GM23338 (cell line): ENCODE data around the gene NLE1. TPM values are rescaled to one million over a fixed set of nuclear protein-coding genes. Genes with fewer than 3 reads are reported as not detected.

Experiments
- ATAC-seq: fragments of 200-7000 bp; cut with Tn5 transposase; 3 replicates; pipeline ENCODE4 v1.9.1; 2020
- DNase-seq: peaks from one replicate; pipeline ENCODE4 v3.0.0-alpha.2; 2015; ENCODE audit warnings: low spot score
- H2AFZ ChIP-seq: fragments of 200-600 bp; sonication (generic); 2 replicates; pipeline ENCODE4 v1.8.0; 2016; ENCODE audit warnings: antibody characterized with exemption, mild to moderate bottlenecking, moderate library complexity
- H3F3A ChIP-seq: fragments of 200-600 bp; sonication (generic); replicated peaks from 2 replicates; pipeline ENCODE4 v1.8.0; 2017; ENCODE audit warnings: antibody characterized with exemption, mixed run types, low read depth
- H3K27ac ChIP-seq: fragments of 200-600 bp; sonication (generic); 2 replicates; pipeline ENCODE4 v1.6.1; 2016; ENCODE audit warnings: low read depth
- H3K27me3 ChIP-seq: fragments of 200-600 bp; sonication (generic); 2 replicates; pipeline ENCODE4 v1.8.0; 2016; ENCODE audit warnings: mild to moderate bottlenecking, mixed run types, moderate library complexity; ENCODE audit not compliant: insufficient read depth
- H3K36me3 ChIP-seq: fragments of 200-600 bp; sonication (generic); 2 replicates; pipeline ENCODE4 v1.8.0; 2016; ENCODE audit warnings: mild to moderate bottlenecking; ENCODE audit not compliant: insufficient read depth
- H3K4me1 ChIP-seq: fragments of 200-600 bp; sonication (generic); 2 replicates; pipeline ENCODE4 v1.8.0; 2016; ENCODE audit warnings: mild to moderate bottlenecking, moderate library complexity; ENCODE audit not compliant: insufficient read depth
- H3K4me2 ChIP-seq: fragments of 200-600 bp; sonication (generic); 2 replicates; pipeline ENCODE4 v1.7.1; 2017; ENCODE audit warnings: mixed run types
- H3K4me3 ChIP-seq: fragments of 200-600 bp; sonication (generic); 2 replicates; pipeline ENCODE4 v1.6.1; 2016; ENCODE audit warnings: mixed run types
- H3K79me2 ChIP-seq: fragments of 200-600 bp; sonication (generic); replicated peaks from 2 replicates; pipeline ENCODE4 v1.8.0; 2017; ENCODE audit warnings: mild to moderate bottlenecking; ENCODE audit not compliant: insufficient read depth
- H3K9me2 ChIP-seq: fragments of 200-600 bp; sonication (generic); 2 replicates; pipeline ENCODE4 v1.8.0; 2017; ENCODE audit not compliant: insufficient read depth
- H4K20me1 ChIP-seq: fragments of 200-600 bp; sonication (generic); replicated peaks from 2 replicates; pipeline ENCODE4 v1.8.0; 2017; ENCODE audit warnings: mild to moderate bottlenecking; ENCODE audit not compliant: insufficient read depth
- H3K27ac Mint-ChIP-seq: 2 replicates; pipeline ENCODE4 v1.8.0; 2020; ENCODE audit warnings: inconsistent platforms, mild to moderate bottlenecking, moderate library complexity, mixed read lengths
- H3K27me3 Mint-ChIP-seq: 3 replicates; pipeline ENCODE4 v1.8.0; 2022; ENCODE audit warnings: low read depth, mild to moderate bottlenecking, moderate library complexity, mixed read lengths, inconsistent platforms; ENCODE audit not compliant: insufficient read depth, poor library complexity
- H3K36me3 Mint-ChIP-seq: 3 replicates; pipeline ENCODE4 v1.8.0; 2021; ENCODE audit warnings: low read depth, mild to moderate bottlenecking, inconsistent platforms, moderate library complexity, mixed read lengths
- H3K4me1 Mint-ChIP-seq: 3 replicates; pipeline ENCODE4 v1.8.0; 2020; ENCODE audit warnings: mild to moderate bottlenecking, inconsistent platforms, mixed read lengths
- H3K4me3 Mint-ChIP-seq: 3 replicates; pipeline ENCODE4 v1.8.0; 2021; ENCODE audit warnings: moderate library complexity, mild to moderate bottlenecking, inconsistent platforms, mixed read lengths
- H3K9me3 Mint-ChIP-seq: 3 replicates; pipeline ENCODE4 v1.8.0; 2020; ENCODE audit warnings: moderate library complexity, mild to moderate bottlenecking, inconsistent platforms, mixed read lengths
- EZH2phosphoT487 ChIP-seq: fragments of 200-600 bp; sonication (generic); IDR thresholded peaks from one replicate; pipeline ENCODE4 v1.8.1; 2018; ENCODE audit warnings: antibody characterized with exemption; ENCODE audit not compliant: unreplicated experiment
- STAT1 ChIP-seq: IDR thresholded peaks from one replicate; pipeline ENCODE4 v1.6.1; 2016; ENCODE audit warnings: antibody characterized with exemption; ENCODE audit not compliant: unreplicated experiment
- polyA plus RNA-seq: library from polyadenylated mRNA; unstranded; fragments of >200 nt; fragmentation: Nextera tagmentation; extraction: Ambion mirVana; gene quantifications from 2 replicates; pipeline ENCODE4 v1.2.1, GENCODE V29; 2016
- total RNA-seq: library from RNA; depleted of rRNA; stranded (reverse); fragments of >200 nt; shearing (Covaris generic); gene quantifications from 2 replicates; pipeline ENCODE4 v1.2.3, GENCODE V29; 2014
- TF ChIP-seq, protein P1 (sequence below), 2 experiments: fragments of 200-600 bp in 1 of 2; sonication (generic) in 1 of 2; conservative IDR thresholded peaks; 2 replicates each; pipeline versions ENCODE4 v1.5.1 to v1.6.1; 2016 to 2017; ENCODE audit warnings: antibody characterized with exemption in 2 of 2, low read depth in 2 of 2, mild to moderate bottlenecking in 2 of 2, moderate library complexity in 1 of 2

Gene NLE1
- total and polyA plus RNA-seq, 2 experiments from 2014 or later = 16.6 to 66.4 TPM

DNA sequence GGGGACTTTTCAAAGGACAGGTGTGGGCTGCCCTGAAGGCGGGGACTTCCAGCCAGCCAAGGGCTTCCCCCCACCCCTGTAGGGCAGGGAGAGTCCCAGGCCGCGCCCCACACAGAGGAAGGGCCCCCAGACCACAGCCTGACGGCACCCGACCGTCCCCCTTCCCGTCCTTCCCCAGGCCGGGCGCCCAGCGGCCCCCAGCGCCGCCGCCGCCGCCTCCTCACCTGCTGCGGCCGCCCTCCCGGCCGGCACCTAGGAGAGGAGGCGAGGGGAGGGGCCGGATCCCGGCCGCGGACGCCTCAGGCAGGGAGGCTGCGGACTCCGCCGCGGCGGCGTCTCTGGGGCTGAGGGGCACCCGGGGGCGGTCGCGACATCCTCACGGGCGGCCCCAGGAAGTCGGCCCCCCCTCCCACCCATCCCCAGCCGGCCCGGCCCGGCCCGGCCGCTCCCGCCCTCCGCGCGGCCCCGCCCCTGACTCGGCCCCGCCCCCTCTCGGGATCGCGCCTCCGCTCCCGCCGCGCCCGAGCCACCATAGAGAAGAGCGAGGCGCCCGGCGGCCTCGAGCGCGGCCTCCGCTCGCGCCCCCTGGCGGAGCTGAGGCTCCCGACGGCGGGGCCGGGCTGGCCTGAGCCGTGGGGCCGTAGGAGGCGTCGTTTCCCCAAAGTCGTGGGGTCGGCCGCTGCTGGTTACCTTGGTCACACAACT, 53.1 kb downstream of the NLE1 start:
- Mint-ChIP-seq H3K36me3 (no peaks in the 10 kb centered on the region; the same call in 2 of the 3 replicates), H3K4me3 (peak overlapping the region; percentile 88), H3K4me1 (peaks cover 44% of the 10 kb centered on the region), H3K9me3 (no peaks in the 10 kb centered on the region; the same call in 2 of the 3 replicates), H3K27ac (peak overlapping the region; percentile 77), H3K27me3 (peaks cover 10% of the 10 kb centered on the region)
- peaks cover 48% of the 10 kb centered on the region for H3K4me1 ChIP-seq
- TF ChIP-seq, protein P1, sequence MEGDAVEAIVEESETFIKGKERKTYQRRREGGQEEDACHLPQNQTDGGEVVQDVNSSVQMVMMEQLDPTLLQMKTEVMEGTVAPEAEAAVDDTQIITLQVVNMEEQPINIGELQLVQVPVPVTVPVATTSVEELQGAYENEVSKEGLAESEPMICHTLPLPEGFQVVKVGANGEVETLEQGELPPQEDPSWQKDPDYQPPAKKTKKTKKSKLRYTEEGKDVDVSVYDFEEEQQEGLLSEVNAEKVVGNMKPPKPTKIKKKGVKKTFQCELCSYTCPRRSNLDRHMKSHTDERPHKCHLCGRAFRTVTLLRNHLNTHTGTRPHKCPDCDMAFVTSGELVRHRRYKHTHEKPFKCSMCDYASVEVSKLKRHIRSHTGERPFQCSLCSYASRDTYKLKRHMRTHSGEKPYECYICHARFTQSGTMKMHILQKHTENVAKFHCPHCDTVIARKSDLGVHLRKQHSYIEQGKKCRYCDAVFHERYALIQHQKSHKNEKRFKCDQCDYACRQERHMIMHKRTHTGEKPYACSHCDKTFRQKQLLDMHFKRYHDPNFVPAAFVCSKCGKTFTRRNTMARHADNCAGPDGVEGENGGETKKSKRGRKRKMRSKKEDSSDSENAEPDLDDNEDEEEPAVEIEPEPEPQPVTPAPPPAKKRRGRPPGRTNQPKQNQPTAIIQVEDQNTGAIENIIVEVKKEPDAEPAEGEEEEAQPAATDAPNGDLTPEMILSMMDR (conservative IDR thresholded peaks at IDR 0.05; ENCODE audit: low read depth in 2 of 2) = peak; percentile 58 to 79
- no peak for TF ChIP-seq EZH2phosphoT487
- H3K4me3 ChIP-seq = peak overlapping the region; percentile 94
- no peaks in the 10 kb centered on the region for H3K9me2 ChIP-seq
- H3K27ac ChIP-seq = peak overlapping the region; percentile 76
- H4K20me1 ChIP-seq = no peaks in the 10 kb centered on the region
- H2AFZ ChIP-seq = peak overlapping the region; percentile 100
- peaks cover 6% of the 10 kb centered on the region for H3K79me2 ChIP-seq
- DNase-seq (peak; percentile 89), ATAC-seq (peak; percentile 85)
- H3K27me3 ChIP-seq = peaks cover 8% of the 10 kb centered on the region; the same call in 1 of the 2 replicates
- H3K4me2 ChIP-seq = peak overlapping the region; percentile 97
- peaks cover 10% of the 10 kb centered on the region; the same call in 1 of the 2 replicates for H3F3A ChIP-seq
- no peaks in the 10 kb centered on the region for H3K36me3 ChIP-seq

- no peaks in the 10 kb centered on the region; the same call in 2 of the 3 replicates for H3K9me3 Mint-ChIP-seq
- Histone ChIP-seq H3K79me2 (peaks cover 6% of the 10 kb centered on the region), H3K4me3 (peak overlapping the region; percentile 94), H2AFZ (peak overlapping the region; percentile 95), H3F3A (peaks cover 10% of the 10 kb centered on the region; the same call in 1 of the 2 replicates), H3K9me2 (no peaks in the 10 kb centered on the region), H3K4me1 (peaks cover 54% of the 10 kb centered on the region), H3K27ac (peak overlapping the region; percentile 76; the same call in 1 of the 2 replicates), H3K4me2 (peak overlapping the region; percentile 97), H3K27me3 (peaks cover 8% of the 10 kb centered on the region; the same call in 1 of the 2 replicates), H4K20me1 (no peaks in the 10 kb centered on the region), H3K36me3 (no peaks in the 10 kb centered on the region)
- peak overlapping the region; percentile 72; the same call in 1 of the 2 replicates for H3K27ac Mint-ChIP-seq
- peaks cover 44% of the 10 kb centered on the region for H3K4me1 Mint-ChIP-seq
- TF ChIP-seq STAT1 = no peak
- TF ChIP-seq, protein P1 (conservative IDR thresholded peaks at IDR 0.05; ENCODE audit: low read depth in 2 of 2) = 0 out of 4 replicates have a peak, but pooled peaks of 1 of the 2 experiments have one; percentile 15
- H3K27me3 Mint-ChIP-seq = peaks cover 10% of the 10 kb centered on the region
- H3K36me3 Mint-ChIP-seq = no peaks in the 10 kb centered on the region; the same call in 2 of the 3 replicates
- H3K4me3 Mint-ChIP-seq = peak overlapping the region; percentile 88
- peak; percentile 21 for ATAC-seq
- DNase-seq = peak; percentile 58
These were observed 53.7 kb downstream of the NLE1 start for GRCh38 chr17:35088356-35088880.
